ENCODE results near the gene NOTUM.

NOTUM gene

GRCh38 chr17:81932333-81932983 is 28.5 kb downstream of the NOTUM start:
- no peak overlapping the region for H3K4me3 ChIP-seq (ENCODE audit: low read depth in 1 of 2, low read length in 1 of 2)
- H3K4me1 ChIP-seq (ENCODE audit: control insufficient read depth in 1 of 2, insufficient read depth in 1 of 2, low read depth in 1 of 2, low read length in 1 of 2), result peaks cover 30 to 36% of the 10 kb centered on the region in 2 experiments

GRCh38 chr17:81931557-81932332 is 29.2 kb downstream of the NOTUM start:
- H3K9me3 ChIP-seq, result no peaks in the 10 kb centered on the region
- no peak for TF ChIP-seq CTCF (IDR thresholded peaks at IDR 0.05)
- H3K27me3 ChIP-seq, result peaks cover 90% of the 10 kb centered on the region
- H3K4me1 ChIP-seq (ENCODE audit: control insufficient read depth in 1 of 2, insufficient read depth in 1 of 2, low read depth in 1 of 2, low read length in 1 of 2), result peaks cover 26 to 29% of the 10 kb centered on the region in 2 experiments
- H3K36me3 ChIP-seq, result no peaks in the 10 kb centered on the region
- H3K4me3 ChIP-seq (ENCODE audit: low read depth in 1 of 2, low read length in 1 of 2), result no peak overlapping the region
- no peak overlapping the region for H3K27ac ChIP-seq

More at GRCh38 chr17:81932333-81932983, 28.5 kb downstream of the NOTUM start:
- H3K36me3 ChIP-seq, result no peaks in the 10 kb centered on the region
- TF ChIP-seq CTCF (IDR thresholded peaks at IDR 0.05), result no peak
- peaks cover 97% of the 10 kb centered on the region for H3K27me3 ChIP-seq
- no peak overlapping the region for H3K27ac ChIP-seq
- H3K9me3 ChIP-seq, result no peaks in the 10 kb centered on the region

- H3K27ac ChIP-seq, result no peak overlapping the region
- H3K27me3 ChIP-seq, result peaks cover 84% of the 10 kb centered on the region
- no peaks in the 10 kb centered on the region for H3K36me3 ChIP-seq
- H3K4me1 ChIP-seq (ENCODE audit: control insufficient read depth in 1 of 2, insufficient read depth in 1 of 2, low read depth in 1 of 2, low read length in 1 of 2), result peaks cover 28 to 31% of the 10 kb centered on the region in 2 experiments
- TF ChIP-seq CTCF (IDR thresholded peaks at IDR 0.05), result no peak
- H3K9me3 ChIP-seq, result no peaks in the 10 kb centered on the region
- no peak overlapping the region for H3K4me3 ChIP-seq (ENCODE audit: low read depth in 1 of 2, low read length in 1 of 2)
These were observed 29.8 kb downstream of the NOTUM start for GRCh38 chr17:81931189-81931556.

GRCh38 chr17:81930142-81931125 is 30.6 kb downstream of the NOTUM start:
- Histone ChIP-seq H3K9me3 (no peaks in the 10 kb centered on the region), H3K27ac (no peak overlapping the region), H3K4me1 (ENCODE audit: control insufficient read depth in 1 of 2, insufficient read depth in 1 of 2, low read depth in 1 of 2, low read length in 1 of 2) (peaks cover 36 to 38% of the 10 kb centered on the region in 2 experiments), H3K4me3 (ENCODE audit: low read depth in 1 of 2, low read length in 1 of 2) (no peak overlapping the region), H3K36me3 (no peaks in the 10 kb centered on the region), H3K27me3 (peaks cover 76% of the 10 kb centered on the region)
- TF ChIP-seq CTCF (IDR thresholded peaks at IDR 0.05), result no peak

Measured in neutrophil (primary cell).